Mesenchymal stem cell (in vitro differentiated cells and primary cell): ENCODE results near the gene ARHGEF19.
A peak's percentile ranks its signal among the peaks of the same experiment; 100 is the strongest.

Experiments
- DNase-seq: peaks from one replicate; pipeline ENCODE4 v3.0.0-alpha.2; 2013
- H2AFZ ChIP-seq: one replicate; pipeline ENCODE4 v1.6.1; 2013; ENCODE audit warnings: low read depth, mild to moderate bottlenecking, control low read depth, inconsistent platforms, low read length, moderate library complexity
- H2AK5ac ChIP-seq: 2 replicates; pipeline ENCODE4 v1.6.1; 2013; ENCODE audit warnings: low read length, moderate library complexity, mild to moderate bottlenecking, inconsistent platforms; ENCODE audit not compliant: severe bottlenecking
- H2BK120ac ChIP-seq: one replicate; pipeline ENCODE4 v1.6.1; 2013; ENCODE audit warnings: low read depth, mild to moderate bottlenecking, inconsistent platforms, low read length, moderate library complexity
- H2BK12ac ChIP-seq, 2 experiments: one replicate each; pipeline ENCODE4 v1.6.1; 2013; ENCODE audit warnings: inconsistent platforms in 2 of 2, low read length in 2 of 2, mild to moderate bottlenecking in 2 of 2, moderate library complexity in 2 of 2, control low read depth in 1 of 2
- H2BK15ac ChIP-seq: one replicate; pipeline ENCODE4 v1.6.1; 2013; ENCODE audit warnings: mild to moderate bottlenecking, low read depth, inconsistent platforms; ENCODE audit not compliant: poor library complexity, severe bottlenecking
- H2BK5ac ChIP-seq: 2 replicates; pipeline ENCODE4 v1.6.1; 2013; ENCODE audit warnings: low read depth, mild to moderate bottlenecking, low read length, control low read depth, inconsistent platforms; ENCODE audit not compliant: poor library complexity, severe bottlenecking
- H3K14ac ChIP-seq, 2 experiments: one replicate each; pipeline ENCODE4 v1.6.1; 2013; ENCODE audit warnings: inconsistent platforms in 2 of 2, low read length in 2 of 2, control low read depth in 1 of 2, mild to moderate bottlenecking in 1 of 2, moderate library complexity in 1 of 2
- H3K18ac ChIP-seq, 2 experiments: one replicate each; pipeline ENCODE4 v1.6.1; 2013; ENCODE audit warnings: inconsistent platforms in 2 of 2, low read length in 2 of 2, control low read depth in 1 of 2, low read depth in 1 of 2, mild to moderate bottlenecking in 1 of 2
- H3K23ac ChIP-seq, 2 experiments: one replicate each; pipeline ENCODE4 v1.6.1; 2013; ENCODE audit warnings: inconsistent platforms in 2 of 2, low read length in 2 of 2, mild to moderate bottlenecking in 2 of 2, moderate library complexity in 2 of 2, control low read depth in 1 of 2
- H3K27ac ChIP-seq: 2 replicates; pipeline ENCODE4 v1.5.1; 2013; ENCODE audit warnings: mild to moderate bottlenecking, moderate library complexity, low read length, control low read depth, inconsistent platforms; ENCODE audit not compliant: poor library complexity, severe bottlenecking
- H3K27me3 ChIP-seq, 2 experiments: 2 replicates each; pipeline versions ENCODE4 v1.6.1 to v1.7.0; 2013; ENCODE audit warnings: low read length in 2 of 2, mild to moderate bottlenecking in 2 of 2, moderate library complexity in 2 of 2, control low read depth in 1 of 2, inconsistent platforms in 1 of 2; ENCODE audit not compliant: control insufficient read depth in 1 of 2, insufficient read depth in 1 of 2
- H3K36me3 ChIP-seq, 2 experiments: 2 replicates each; pipeline versions ENCODE4 v1.6.1 to v1.7.0; 2013; ENCODE audit warnings: low read length in 2 of 2, control low read depth in 1 of 2, inconsistent platforms in 1 of 2, low read depth in 1 of 2, mild to moderate bottlenecking in 1 of 2; ENCODE audit not compliant: insufficient read depth in 2 of 2, control insufficient read depth in 1 of 2
- H3K4ac ChIP-seq, 2 experiments: one replicate each; pipeline ENCODE4 v1.6.1; 2013; ENCODE audit warnings: inconsistent platforms in 2 of 2, low read length in 2 of 2, mild to moderate bottlenecking in 2 of 2, moderate library complexity in 2 of 2, control low read depth in 1 of 2, low read depth in 1 of 2
- H3K4me1 ChIP-seq: 2 replicates; pipeline ENCODE4 v1.6.1; 2013; ENCODE audit warnings: low read depth, low read length, control low read depth; ENCODE audit not compliant: control insufficient read depth, insufficient read depth
- H3K4me2 ChIP-seq: 2 replicates; pipeline ENCODE4 v1.6.1; 2013; ENCODE audit warnings: low read length, mild to moderate bottlenecking, inconsistent platforms; ENCODE audit not compliant: poor library complexity, severe bottlenecking
- H3K4me3 ChIP-seq, 2 experiments: 2 replicates each; pipeline versions ENCODE4 v1.5.1 to v1.7.0; 2013; ENCODE audit warnings: low read length in 2 of 2, mild to moderate bottlenecking in 2 of 2, control low read depth in 1 of 2, low read depth in 1 of 2; ENCODE audit not compliant: insufficient read depth in 1 of 2
- H3K79me1 ChIP-seq: replicated peaks from 2 replicates; pipeline ENCODE4 v1.6.1; 2013; ENCODE audit warnings: mild to moderate bottlenecking, control low read depth, low read length, inconsistent platforms; ENCODE audit not compliant: poor library complexity, severe bottlenecking
- H3K9ac ChIP-seq: 2 replicates; pipeline ENCODE4 v1.7.0; 2013; ENCODE audit warnings: mild to moderate bottlenecking, low read length, moderate library complexity
- H3K9me3 ChIP-seq: 2 replicates; pipeline ENCODE4 v1.7.0; 2013; ENCODE audit warnings: mild to moderate bottlenecking, low read length; ENCODE audit not compliant: control insufficient read depth
- H4K8ac ChIP-seq: one replicate; pipeline ENCODE4 v1.6.1; 2013; ENCODE audit warnings: inconsistent platforms, mild to moderate bottlenecking, low read length, moderate library complexity
- H4K91ac ChIP-seq: one replicate; pipeline ENCODE4 v1.6.1; 2013; ENCODE audit warnings: mild to moderate bottlenecking, low read length, inconsistent platforms
- WGBS: methylation state at CpG from one replicate; pipeline ENCODE4 v1.1.7; 2013; ENCODE audit warnings: mixed read lengths; 5-methylcytosine and 5-hydroxymethylcytosine counted together

The ARHGEF19 gene

DNA sequence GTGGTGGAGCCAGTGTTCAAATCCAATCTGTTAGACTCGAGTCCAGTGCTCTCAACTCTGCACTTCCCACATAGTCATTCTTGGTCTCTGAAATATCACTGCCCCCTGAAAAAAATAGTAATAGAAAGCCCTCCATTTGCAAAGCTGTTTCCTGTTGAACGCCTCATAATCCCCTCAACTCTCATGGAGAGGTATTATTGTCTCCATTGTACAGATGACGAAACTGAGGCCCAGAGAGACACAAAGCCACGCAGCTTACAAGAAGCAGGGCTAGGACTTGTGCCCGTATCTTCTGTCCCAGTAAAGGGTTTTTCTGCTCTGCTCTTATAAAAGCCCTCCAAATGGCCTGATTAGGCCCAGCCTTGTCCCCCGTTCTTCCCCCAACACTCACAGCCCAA is 6.2 kb upstream of the ARHGEF19 start:
- no peak overlapping the region for H4K91ac ChIP-seq
- WGBS, result 93% methylated on average over 6 of the region's 6 CpGs
- no peaks in the 10 kb centered on the region for H3K9me3 ChIP-seq
- H2BK5ac ChIP-seq, result no peak overlapping the region
- no peaks in the 10 kb centered on the region for H3K79me1 ChIP-seq
- no peak overlapping the region for H3K18ac ChIP-seq
- H2AFZ ChIP-seq, result no peak overlapping the region
- H3K23ac ChIP-seq, result no peak overlapping the region
- H2BK120ac ChIP-seq, result no peak overlapping the region
- H3K4me3 ChIP-seq, result no peak overlapping the region
- peaks cover 0 to 6% of the 10 kb centered on the region in 2 experiments for H3K27me3 ChIP-seq
- H2BK12ac ChIP-seq, result no peak overlapping the region
- no peak overlapping the region for H3K9ac ChIP-seq
- H3K27ac ChIP-seq, result no peak overlapping the region
- H3K4me2 ChIP-seq, result no peak overlapping the region
- H2BK15ac ChIP-seq, result no peak overlapping the region
- H3K4ac ChIP-seq, result no peak overlapping the region
- H4K8ac ChIP-seq, result no peak overlapping the region
- no peak overlapping the region for H3K14ac ChIP-seq
- H3K36me3 ChIP-seq, result no peaks in the 10 kb centered on the region
- DNase-seq, result no peak
- no peak overlapping the region for H2AK5ac ChIP-seq
- H3K4me1 ChIP-seq, result peaks cover 11% of the 10 kb centered on the region

DNA sequence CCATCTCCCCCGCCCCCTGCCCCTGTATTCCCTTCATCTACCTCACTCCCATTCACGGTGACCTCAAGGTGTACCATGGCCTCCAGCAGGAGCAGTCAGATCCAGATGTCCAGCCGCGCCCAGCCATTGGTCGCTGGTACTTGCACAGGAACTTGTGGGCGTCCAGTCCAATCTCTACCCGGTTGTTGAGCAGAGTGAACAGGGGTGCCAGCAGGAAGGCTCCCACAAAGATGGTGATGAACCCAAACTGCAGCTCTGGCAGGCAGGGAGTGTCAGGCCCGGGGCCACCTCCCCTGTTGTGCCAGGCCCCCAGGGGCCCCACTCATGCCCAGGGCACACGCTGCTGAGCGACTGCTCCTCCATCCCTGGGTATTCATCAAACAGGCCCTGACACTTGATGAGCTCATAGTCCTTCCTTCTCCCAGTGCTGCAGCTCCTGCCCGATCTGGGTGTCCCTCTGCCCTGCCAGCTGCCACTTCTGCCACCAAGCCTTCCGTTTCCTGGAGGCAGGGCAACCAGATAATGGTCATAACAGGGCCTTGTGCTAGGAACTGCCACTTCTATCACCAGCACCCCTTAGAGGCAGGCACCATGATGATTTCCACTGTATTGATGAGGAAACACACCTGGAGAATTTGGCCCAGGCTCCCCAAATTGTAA is 5.7 kb upstream of the ARHGEF19 start:
- Histone ChIP-seq H3K36me3 (no peaks in the 10 kb centered on the region), H2BK120ac (no peak overlapping the region), H2AK5ac (no peak overlapping the region), H2BK15ac (peak overlapping the region; percentile 3), H3K4me1 (peaks cover 11% of the 10 kb centered on the region), H3K14ac (no peak overlapping the region), H3K9ac (no peak overlapping the region), H3K4me2 (peak overlapping the region; percentile 82), H3K9me3 (no peaks in the 10 kb centered on the region), H3K23ac (no peak overlapping the region), H3K79me1 (no peaks in the 10 kb centered on the region), H3K4me3 (no peak overlapping the region), H3K27me3 (peaks cover 0 to 7% of the 10 kb centered on the region in 2 experiments), H4K91ac (no peak overlapping the region), H3K27ac (no peak overlapping the region), H3K18ac (peak overlapping the region in 1 of 2 experiments; percentile 67), H2AFZ (no peak overlapping the region), H3K4ac (no peak overlapping the region), H2BK5ac (no peak overlapping the region), H4K8ac (peak overlapping the region; percentile 55), H2BK12ac (peak overlapping the region in 1 of 2 experiments; percentile 22)
- no peak for DNase-seq
- 84% methylated on average over 12 of the region's 12 CpGs for WGBS

DNA sequence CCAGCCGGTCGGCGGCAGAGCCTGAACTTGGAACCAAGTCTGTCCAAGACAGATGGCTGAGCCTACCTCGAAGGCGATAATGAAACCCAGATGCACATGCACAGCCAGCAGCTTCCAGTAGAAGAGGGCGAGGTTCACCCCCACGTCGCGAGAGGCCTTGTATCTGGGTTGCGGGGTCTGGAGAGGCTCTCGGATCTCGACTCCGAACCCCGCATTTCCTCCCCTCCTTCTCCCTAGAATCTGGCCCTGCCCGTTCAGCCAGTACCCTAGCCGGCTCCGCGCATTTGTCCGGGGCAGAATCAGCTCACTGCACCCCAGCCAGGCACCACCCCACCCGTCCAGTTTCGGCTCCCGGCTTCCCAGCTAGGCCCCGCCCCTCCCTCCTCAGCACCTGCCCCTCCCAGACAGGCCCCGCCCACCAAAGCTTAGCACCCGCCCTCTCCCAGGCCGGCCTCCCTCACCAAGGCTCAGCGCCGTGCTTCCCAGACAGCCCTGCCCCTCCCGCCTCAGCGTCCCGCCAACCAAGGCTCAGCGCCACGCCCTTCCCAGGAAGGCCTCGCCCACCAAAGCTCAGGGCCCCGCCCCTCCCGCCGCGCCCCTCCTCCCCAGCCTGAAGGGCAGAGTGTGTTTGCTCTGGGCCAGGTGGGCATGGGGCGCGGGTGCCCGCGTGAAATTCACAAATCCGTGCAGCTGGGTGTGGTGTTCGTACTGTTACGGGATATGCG is 4.8 kb upstream of the ARHGEF19 start:
- H2BK120ac ChIP-seq, result no peak overlapping the region
- no peak overlapping the region for H2BK5ac ChIP-seq
- peak overlapping the region in 1 of 2 experiments; percentile 51 for H3K4ac ChIP-seq
- no peaks in the 10 kb centered on the region for H3K36me3 ChIP-seq
- H4K91ac ChIP-seq, result peak overlapping the region; percentile 34
- 5% methylated on average over 39 of the region's 46 CpGs for WGBS
- H2BK12ac ChIP-seq, result peak overlapping the region in 1 of 2 experiments; percentile 77
- no peak overlapping the region for H2BK15ac ChIP-seq
- H3K4me1 ChIP-seq, result peaks cover 12% of the 10 kb centered on the region
- peak; percentile 96 for DNase-seq
- no peak overlapping the region for H3K14ac ChIP-seq
- peaks cover 0 to 15% of the 10 kb centered on the region in 2 experiments for H3K27me3 ChIP-seq
- no peaks in the 10 kb centered on the region for H3K9me3 ChIP-seq
- peak overlapping the region; percentile 39 to 79 for H3K4me3 ChIP-seq
- no peak overlapping the region for H3K27ac ChIP-seq
- H2AK5ac ChIP-seq, result no peak overlapping the region
- H4K8ac ChIP-seq, result peak overlapping the region; percentile 74
- peak overlapping the region; percentile 62 for H3K9ac ChIP-seq
- H3K18ac ChIP-seq, result peak overlapping the region; percentile 67 to 77
- H3K23ac ChIP-seq, result peak overlapping the region in 1 of 2 experiments; percentile 66
- H2AFZ ChIP-seq, result peak overlapping the region; percentile 72
- H3K79me1 ChIP-seq, result no peaks in the 10 kb centered on the region
- H3K4me2 ChIP-seq, result peak overlapping the region; percentile 82
